SH-SY5Y (cell line): Measurements from ENCODE around the gene SMYD1.

Source experiments
- GATA2 ChIP-seq: IDR thresholded peaks from 2 replicates; pipeline ENCODE4 v1.6.1; 2011; ENCODE audit warnings: mild to moderate bottlenecking, low read depth, low read length
- GATA3 ChIP-seq: IDR thresholded peaks from 2 replicates; pipeline ENCODE4 v1.6.1; 2011; ENCODE audit warnings: low read depth, mild to moderate bottlenecking, low read length, moderate library complexity

Gene SMYD1

GRCh38 chr2:88074150-88074549 is 6.5 kb downstream of the SMYD1 start:
- TF ChIP-seq GATA3 (no peak), GATA2 (no peak)

GRCh38 chr2:88074854-88075292 is 7.2 kb downstream of the SMYD1 start:
- TF ChIP-seq GATA3: no peak
- no peak for TF ChIP-seq GATA2

- TF ChIP-seq GATA2 (no peak), GATA3 (no peak)
Observed at GRCh38 chr2:88077080-88077479, 9.5 kb downstream of the SMYD1 start.

- TF ChIP-seq GATA3: no peak
- TF ChIP-seq GATA2: no peak
Observed at GRCh38 chr2:88078643-88079172, 11.1 kb downstream of the SMYD1 start.

GRCh38 chr2:88080545-88080944 is 12.9 kb downstream of the SMYD1 start:
- TF ChIP-seq GATA3 (no peak), GATA2 (no peak)

GRCh38 chr2:88081924-88082608 is 14.4 kb downstream of the SMYD1 start:
- no peak for TF ChIP-seq GATA2
- TF ChIP-seq GATA3: no peak

GRCh38 chr2:88082781-88083180 is 15.2 kb downstream of the SMYD1 start:
- no peak for TF ChIP-seq GATA3
- no peak for TF ChIP-seq GATA2

- TF ChIP-seq GATA3 (no peak), GATA2 (no peak)
Observed at GRCh38 chr2:88085099-88085498, 17.5 kb downstream of the SMYD1 start.

- no peak for TF ChIP-seq GATA2
- no peak for TF ChIP-seq GATA3
Observed at GRCh38 chr2:88085602-88086001, 18.0 kb downstream of the SMYD1 start.

GRCh38 chr2:88086401-88086800 is 18.8 kb downstream of the SMYD1 start:
- TF ChIP-seq GATA2 (no peak), GATA3 (no peak)

- no peak for TF ChIP-seq GATA2
- no peak for TF ChIP-seq GATA3
Observed at GRCh38 chr2:88087073-88087472, 19.4 kb downstream of the SMYD1 start.

- TF ChIP-seq GATA2: no peak
- TF ChIP-seq GATA3: no peak
Observed at GRCh38 chr2:88087763-88088162, 20.1 kb downstream of the SMYD1 start.

GRCh38 chr2:88088999-88089398 is 21.4 kb downstream of the SMYD1 start:
- TF ChIP-seq GATA2 (no peak), GATA3 (no peak)

- no peak for TF ChIP-seq GATA2
- no peak for TF ChIP-seq GATA3
Observed at GRCh38 chr2:88090446-88091283, 23.0 kb downstream of the SMYD1 start.

GRCh38 chr2:88091943-88092342 is 24.3 kb downstream of the SMYD1 start:
- TF ChIP-seq GATA3 (no peak), GATA2 (no peak)
